Motor neuron (in vitro differentiated cells): Measurements from ENCODE around the gene AMFR. TPM values are rescaled to one million over a fixed set of nuclear protein-coding genes. Genes with fewer than 3 reads are reported as not detected.

Experiments
- ATAC-seq, 8 experiments: fragments of 200-7000 bp; cut with Tn5 transposase; replicated peaks in 6 of 8; 2 replicates each; pipeline ENCODE4 v1.8.0; 2021; ENCODE audit warnings: mild to moderate bottlenecking in 8 of 8, moderate library complexity in 8 of 8
- H3K27ac ChIP-seq, 2 donors: fragments of 250-450 bp; sonication (Bioruptor Pico); 2 replicates each; pipeline ENCODE4 v1.9.0; 2021; ENCODE audit warnings: antibody characterized with exemption in 2 of 2, mild to moderate bottlenecking in 2 of 2, moderate library complexity in 1 of 2
- H3K4me1 ChIP-seq, 2 donors: fragments of 250-450 bp; sonication (Bioruptor Pico); replicated peaks in 1 of 2; 2 replicates each; pipeline ENCODE4 v1.6.1; 2021; ENCODE audit warnings: antibody characterized with exemption in 2 of 2, mild to moderate bottlenecking in 2 of 2, moderate library complexity in 1 of 2
- H3K4me3 ChIP-seq, 5 donors: fragments of 250-450 bp; sonication (Bioruptor Pico); 2 replicates each; pipeline ENCODE4 v1.9.0; 2021; ENCODE audit warnings: antibody characterized with exemption in 5 of 5, mild to moderate bottlenecking in 5 of 5, moderate library complexity in 4 of 5
- WGBS, 10 experiments: fragments of 450-650 bp; shearing (Covaris generic); methylation state at CpG; one replicate each; pipeline ENCODE4 v1.0.0; 2022; 5-methylcytosine and 5-hydroxymethylcytosine counted together
- in situ Hi-C, 9 experiments: fragments of 400-800 bp; cut with MboI; loops; one replicate each; pipeline ENCODE4 v1.15.0; 2021; ENCODE audit warnings: low sequenced_read_pairs in 9 of 9, low pct_unique_long_range_greater_than_20kb in 2 of 9; ENCODE audit not compliant: unreplicated experiment in 9 of 9
- total RNA-seq, 8 experiments: library from RNA; unstranded; fragments of 300-600 nt; gene quantifications; 2 replicates each; pipeline versions ENCODE4 v1.2.3 to v1.2.4, GENCODE V29; 2022

AMFR gene
- total RNA-seq, 8 experiments from 2014 or later, result 49.1 to 165 (median 60.1) TPM

DNA sequence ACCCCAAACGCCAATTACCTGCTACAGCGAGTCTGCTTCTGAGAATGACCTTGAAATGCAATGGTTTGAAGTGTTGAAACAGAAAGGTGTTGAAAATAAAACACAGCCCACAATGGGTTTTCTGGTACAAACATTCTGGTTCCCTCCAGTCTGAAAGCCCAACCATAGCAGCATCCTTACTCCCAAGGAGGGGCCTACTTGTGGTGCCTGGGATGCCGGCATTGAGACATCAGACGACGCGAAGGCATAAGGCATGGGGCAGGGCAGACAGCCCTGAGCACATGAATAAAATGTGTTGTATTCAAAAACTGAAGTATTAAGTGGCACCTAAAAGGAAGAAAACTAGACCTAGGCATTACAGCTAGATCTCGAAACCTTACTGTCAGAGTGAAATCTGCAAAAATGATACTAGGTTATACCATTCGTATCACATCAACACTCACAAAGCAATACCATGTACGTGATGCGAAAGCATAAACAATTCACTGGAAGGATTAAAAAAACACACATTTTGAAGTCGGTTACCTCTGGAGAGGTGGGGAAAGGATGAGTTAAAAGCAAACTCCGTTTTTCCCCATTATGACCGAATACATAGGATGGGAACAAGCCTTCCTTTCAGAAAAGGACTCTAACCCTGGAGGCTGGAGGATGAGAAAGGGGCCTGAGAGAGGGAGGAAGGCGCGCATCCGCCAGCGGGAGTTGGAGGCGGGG is 25.1 kb upstream of the AMFR start:
- peak overlapping the region; percentile 81 to 98 for H3K27ac ChIP-seq
- H3K4me3 ChIP-seq, result peak overlapping the region; percentile 83 to 97 (median 90)
- in situ Hi-C loops, result no loop called here
- peak in 2 of 8 experiments; percentile 33 to 39 for ATAC-seq
- H3K4me1 ChIP-seq, result peaks cover 14 to 27% of the 10 kb centered on the region in 2 donors
- 0 to 62% (median 5%) methylated on average over 1 to 15 of the region's 18 CpGs; no CpG with 5 or more reads in 2 of the 10 experiments for WGBS, 10 experiments

DNA sequence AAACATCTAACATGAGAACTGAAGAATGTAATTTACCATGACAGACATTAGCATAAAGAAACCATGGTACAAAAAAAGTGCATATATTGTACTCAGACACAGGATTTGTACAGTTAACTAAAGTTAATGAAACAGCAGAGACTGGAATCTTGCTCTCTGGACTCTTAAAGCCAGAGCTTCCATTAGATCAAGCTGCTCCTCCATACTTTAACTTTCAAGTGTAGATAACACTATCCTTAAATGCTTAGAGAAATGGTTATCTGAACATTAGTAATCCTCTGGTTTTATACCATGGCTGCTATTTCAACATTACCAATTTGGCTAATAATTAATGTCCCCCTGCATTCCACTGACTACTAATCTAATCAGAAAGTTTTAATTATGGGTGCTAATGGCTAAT is 22.7 kb upstream of the AMFR start:
- ATAC-seq, result no peak
- no peak overlapping the region for H3K4me3 ChIP-seq
- in situ Hi-C loops, result no loop called here
- H3K4me1 ChIP-seq, result peaks cover 14 to 27% of the 10 kb centered on the region in 2 donors
- no peak overlapping the region for H3K27ac ChIP-seq

DNA sequence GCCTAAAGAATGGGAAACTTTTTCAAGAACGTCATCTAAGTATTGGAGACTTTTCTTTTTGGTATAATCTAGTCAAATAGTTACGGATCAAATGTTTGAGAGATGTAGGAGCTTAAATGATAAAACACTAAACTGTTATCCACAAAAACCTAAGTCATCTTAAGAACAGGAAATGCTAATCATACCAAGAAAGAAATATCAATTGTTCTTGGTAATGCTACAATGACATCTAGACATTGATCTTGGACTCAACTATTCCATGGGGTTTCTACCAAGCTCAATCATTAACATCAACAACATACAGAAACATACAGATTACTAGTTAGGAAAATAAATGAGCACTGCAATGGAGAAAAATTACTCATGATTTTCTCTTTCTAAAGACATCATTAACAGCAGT is 21.9 kb upstream of the AMFR start:
- Histone ChIP-seq H3K4me1 (peaks cover 8 to 20% of the 10 kb centered on the region in 2 donors), H3K27ac (no peak overlapping the region), H3K4me3 (no peak overlapping the region)
- 42 to 100% (median 69%) methylated on average over 1 to 2 of the region's 2 CpGs; no CpG with 5 or more reads in 1 of the 10 experiments for WGBS, 10 experiments
- in situ Hi-C loops, result no loop called here
- ATAC-seq, result no peak

DNA sequence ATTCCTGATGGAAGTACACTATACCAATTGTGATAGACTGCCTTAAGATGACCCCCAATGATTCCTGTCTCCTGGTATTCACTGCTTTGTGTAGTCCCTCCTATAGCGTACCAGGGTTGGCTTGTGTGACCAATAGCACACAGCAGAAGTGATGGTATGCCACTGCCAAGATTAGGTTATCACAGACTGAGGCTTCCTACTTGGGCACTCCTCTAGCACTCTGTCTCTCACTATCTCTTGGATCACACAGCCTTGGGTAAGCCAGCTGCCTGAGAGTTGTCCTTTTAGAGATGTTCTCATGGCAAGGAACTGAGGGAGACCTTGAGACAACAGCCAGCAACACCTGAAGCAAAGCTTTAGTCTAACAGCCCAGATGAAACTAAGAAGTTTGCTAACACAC is 12.7 kb upstream of the AMFR start:
- Histone ChIP-seq H3K4me3 (no peak overlapping the region), H3K4me1 (no peaks in the 10 kb centered on the region), H3K27ac (no peak overlapping the region)
- WGBS, 10 experiments, result 80 to 100% (median 93%) methylated on average over 1 of the region's 1 CpG; no CpG with 5 or more reads in 6 of the 10 experiments
- in situ Hi-C loops, result no loop called here
- no peak for ATAC-seq

DNA sequence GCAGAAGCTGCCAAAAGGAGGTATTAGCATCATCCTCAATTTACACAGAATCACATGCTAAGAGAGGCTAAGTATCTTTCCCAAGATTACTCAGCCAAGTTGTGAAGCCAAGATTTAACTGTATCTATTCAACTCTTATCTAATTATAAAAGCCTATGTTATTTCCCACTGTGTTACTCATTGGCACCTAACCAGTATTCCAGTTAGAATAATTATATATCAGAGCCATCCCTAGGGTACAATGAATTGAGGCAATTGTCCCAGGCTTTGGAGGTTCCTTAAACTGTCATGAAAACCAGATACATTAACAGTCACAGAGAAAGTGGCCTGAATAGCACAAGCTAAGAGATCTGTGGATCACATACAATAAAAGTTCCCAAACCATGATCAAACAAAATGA is 10.9 kb upstream of the AMFR start:
- no peak overlapping the region for H3K27ac ChIP-seq
- no peaks in the 10 kb centered on the region for H3K4me1 ChIP-seq
- H3K4me3 ChIP-seq, result no peak overlapping the region
- no peak for ATAC-seq
- in situ Hi-C loops, result no loop called here

DNA sequence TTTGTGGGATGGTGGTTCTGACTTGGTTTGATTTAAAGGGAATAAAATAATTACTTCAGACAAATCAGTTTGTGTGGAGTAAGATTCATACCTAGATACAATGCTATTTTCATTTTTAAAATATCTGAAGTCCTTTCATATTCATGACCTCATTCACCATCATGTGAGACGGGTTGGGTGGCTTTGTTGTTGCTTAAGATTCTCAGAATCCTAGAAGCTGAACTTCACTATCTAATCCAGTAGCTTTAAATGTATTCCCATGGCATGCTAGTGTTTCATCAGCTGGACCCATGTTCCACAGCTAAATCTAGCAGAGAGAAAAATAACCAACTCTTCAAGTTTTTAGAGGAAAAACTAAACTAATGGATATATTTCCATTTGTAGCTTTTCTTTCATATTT is 2.7 kb upstream of the AMFR start:
- ATAC-seq, result no peak
- H3K4me1 ChIP-seq, result peaks cover 8 to 17% of the 10 kb centered on the region in 2 donors
- H3K27ac ChIP-seq, result no peak overlapping the region
- in situ Hi-C loops, result no loop called here
- H3K4me3 ChIP-seq, result no peak overlapping the region
- WGBS, 10 experiments, result 78 to 89% (median 80%) methylated on average over 1 of the region's 1 CpG; no CpG with 5 or more reads in 3 of the 10 experiments

DNA sequence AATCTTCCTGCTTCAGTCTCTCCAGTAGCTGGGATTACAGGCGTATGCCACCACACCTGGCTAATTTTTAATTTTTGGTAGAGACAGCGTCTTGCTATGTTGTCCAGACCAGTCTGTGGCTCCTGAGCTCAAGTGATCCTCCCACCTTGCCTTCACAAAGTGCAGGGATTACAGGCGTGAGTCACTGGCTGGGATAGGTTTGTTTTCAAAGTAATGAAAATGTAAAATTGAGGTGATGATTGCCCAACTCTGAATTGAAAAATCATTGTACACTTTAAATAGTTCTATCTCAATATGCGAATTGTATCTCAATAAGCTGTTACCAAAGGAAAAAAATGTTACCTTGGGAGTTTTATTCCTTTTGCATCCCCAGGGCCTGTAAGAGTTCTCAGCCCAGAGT is 1.2 kb upstream of the AMFR start:
- peak in 3 of 8 experiments; percentile 24 to 31 (median 24) for ATAC-seq
- in situ Hi-C loops, result no loop called here
- H3K4me1 ChIP-seq, result peaks cover 12 to 17% of the 10 kb centered on the region in 2 donors
- H3K4me3 ChIP-seq, result no peak overlapping the region
- H3K27ac ChIP-seq, result no peak overlapping the region
- 0 to 100% (median 51%) methylated on average over 1 to 2 of the region's 4 CpGs; no CpG with 5 or more reads in 4 of the 10 experiments for WGBS, 10 experiments

DNA sequence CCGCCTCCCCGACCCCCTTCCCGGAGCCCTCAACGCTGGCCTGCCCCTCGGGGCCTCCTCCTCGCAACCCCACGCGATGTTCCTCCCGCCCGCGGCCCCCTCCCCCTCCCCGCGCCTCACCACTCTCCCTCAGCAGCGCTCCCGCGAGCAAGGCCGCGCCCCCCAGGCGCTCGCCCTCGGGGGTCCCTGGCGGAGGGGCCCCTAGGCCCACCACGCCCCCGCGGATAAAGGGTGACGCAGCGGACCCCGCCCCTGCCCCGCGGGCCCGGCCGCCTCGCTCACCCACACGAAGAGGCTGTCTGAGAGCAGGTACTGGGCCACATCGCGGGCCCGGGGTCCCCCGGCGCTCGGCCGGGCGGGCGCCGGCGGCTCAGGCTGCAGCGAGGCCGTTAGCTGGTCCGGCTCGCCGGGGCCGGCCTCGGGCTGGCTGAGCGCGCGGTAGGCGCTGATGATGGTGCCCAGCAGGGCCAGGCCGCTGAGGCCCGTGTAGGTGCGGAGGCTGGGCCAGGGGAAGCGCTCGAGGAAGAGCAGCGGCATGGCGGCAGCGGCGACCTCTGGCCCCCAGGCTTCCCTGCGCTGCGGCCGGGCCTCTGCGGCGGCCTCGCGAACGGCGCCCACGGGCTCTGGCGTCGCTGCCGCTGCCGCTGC is 430 bp downstream of the AMFR start:
- WGBS, 10 experiments, result 0 to 23% methylated on average over 5 to 16 of the region's 79 CpGs; no CpG with 5 or more reads in 8 of the 10 experiments
- in situ Hi-C loops, result no loop called here

DNA sequence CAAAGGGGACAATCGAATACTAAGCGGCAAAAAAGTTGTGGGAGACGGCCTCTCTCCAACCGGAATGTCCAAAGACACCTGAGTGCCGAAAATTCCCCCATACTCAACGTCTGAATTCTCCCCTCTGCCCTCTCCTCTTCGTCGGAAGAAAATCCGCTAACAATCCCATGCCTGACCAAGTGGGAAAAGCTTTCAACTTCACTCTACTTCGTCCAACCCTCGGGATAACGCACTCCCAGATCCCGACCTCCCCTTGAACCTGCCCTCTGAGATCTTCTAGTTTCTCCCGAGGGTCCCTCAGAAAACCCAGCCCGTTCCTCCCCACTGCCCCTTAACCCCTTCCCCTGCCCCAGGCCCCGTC is 961 bp downstream of the AMFR start:
- peak overlapping the region; percentile 80 to 97 (median 82) for H3K4me3 ChIP-seq
- peak in 3 of 8 experiments; percentile 1 to 3 (median 3) for ATAC-seq
- peaks cover 12 to 17% of the 10 kb centered on the region in 2 donors for H3K4me1 ChIP-seq
- peak overlapping the region in 1 of 2 donors; percentile 90 for H3K27ac ChIP-seq
- in situ Hi-C loops, result no loop called here
- WGBS, 10 experiments, result 0 to 17% (median 0%) methylated on average over 1 to 10 of the region's 16 CpGs; no CpG with 5 or more reads in 3 of the 10 experiments

More for the DNA sequence above, 430 bp downstream of the AMFR start:
- Histone ChIP-seq H3K4me1 (peaks cover 12 to 17% of the 10 kb centered on the region in 2 donors), H3K27ac (peak overlapping the region; percentile 80 to 90), H3K4me3 (peak overlapping the region; percentile 80 to 97 (median 82))
- peak; percentile 33 to 69 (median 64) for ATAC-seq

DNA sequence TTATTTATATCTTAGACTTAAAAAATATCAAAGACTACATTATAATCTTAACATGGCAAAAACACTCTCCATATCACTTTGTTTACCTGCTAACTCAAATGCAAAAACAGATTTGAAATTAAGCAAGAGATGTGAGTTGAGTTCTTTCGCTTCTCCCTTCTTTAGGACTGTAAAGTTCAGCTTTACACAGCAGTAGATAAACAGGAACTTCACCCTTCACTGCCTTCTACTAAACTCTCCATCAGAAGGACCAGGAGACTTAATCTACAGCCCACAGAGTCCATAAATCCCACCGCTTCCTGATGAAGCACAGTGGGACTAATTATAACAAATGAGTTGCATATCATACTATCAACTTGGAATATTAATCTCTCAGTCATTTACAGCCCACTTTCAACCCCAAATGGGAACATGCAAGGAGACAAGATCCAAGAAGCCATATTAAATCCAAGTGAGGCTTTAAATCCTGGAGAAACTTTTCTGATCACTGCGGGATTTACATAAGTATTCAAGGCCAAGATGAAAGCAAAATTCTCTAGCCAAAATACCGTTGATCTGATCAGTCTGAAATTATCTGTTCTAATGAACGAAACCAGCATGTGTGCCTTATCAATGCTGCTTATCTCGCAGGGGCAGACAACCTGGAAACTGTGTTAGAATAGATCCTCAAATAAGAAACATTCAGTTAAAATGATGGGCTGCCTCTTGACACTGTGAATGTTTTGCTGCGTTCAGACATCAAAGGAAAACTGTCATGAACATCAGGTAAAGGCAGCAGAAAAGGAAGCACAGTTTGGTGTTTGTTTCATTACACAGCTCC is 1.6 kb downstream of the AMFR start:
- ATAC-seq, result no peak
- in situ Hi-C loops, result no loop called here

DNA sequence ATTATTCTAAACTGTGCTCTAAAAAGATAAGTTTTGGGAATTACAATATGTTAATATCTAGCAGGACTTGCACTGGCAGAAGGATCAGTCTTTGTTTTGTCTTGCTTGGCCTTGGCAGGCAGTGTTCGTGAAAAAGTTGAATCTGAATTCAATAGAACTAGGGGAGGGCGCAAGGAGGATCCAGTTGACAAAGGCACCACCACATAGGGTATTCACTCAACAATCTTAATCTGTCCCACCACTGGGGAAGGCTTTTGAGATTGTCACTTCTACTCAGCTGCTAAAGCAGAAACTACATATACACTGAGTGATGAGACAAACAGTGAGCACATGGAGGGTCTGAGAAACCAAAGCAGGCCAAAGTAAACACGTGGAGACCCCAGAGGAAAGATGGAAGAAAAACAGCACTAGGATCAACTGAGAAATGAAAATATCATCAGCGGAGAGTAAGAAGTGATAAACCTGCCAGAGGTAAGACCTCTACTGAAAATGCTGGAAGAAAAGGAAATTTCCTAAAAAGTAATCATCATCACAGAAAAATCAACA is 2.4 kb downstream of the AMFR start:
- ATAC-seq, result no peak
- in situ Hi-C loops, result no loop called here
- H3K4me1 ChIP-seq, result peaks cover 12 to 17% of the 10 kb centered on the region in 2 donors
- peak overlapping the region in 1 of 5 donors; percentile 89 for H3K4me3 ChIP-seq
- H3K27ac ChIP-seq, result no peak overlapping the region
- 60 to 100% (median 75%) methylated on average over 2 to 4 of the region's 4 CpGs; no CpG with 5 or more reads in 1 of the 10 experiments for WGBS, 10 experiments

More for the DNA sequence above, 1.6 kb downstream of the AMFR start:
- H3K27ac ChIP-seq, result no peak overlapping the region
- H3K4me3 ChIP-seq, result peak overlapping the region; percentile 80 to 97 (median 82)
- H3K4me1 ChIP-seq, result peaks cover 12 to 17% of the 10 kb centered on the region in 2 donors
- 3 to 73% (median 30%) methylated on average over 1 to 7 of the region's 7 CpGs for WGBS, 10 experiments

DNA sequence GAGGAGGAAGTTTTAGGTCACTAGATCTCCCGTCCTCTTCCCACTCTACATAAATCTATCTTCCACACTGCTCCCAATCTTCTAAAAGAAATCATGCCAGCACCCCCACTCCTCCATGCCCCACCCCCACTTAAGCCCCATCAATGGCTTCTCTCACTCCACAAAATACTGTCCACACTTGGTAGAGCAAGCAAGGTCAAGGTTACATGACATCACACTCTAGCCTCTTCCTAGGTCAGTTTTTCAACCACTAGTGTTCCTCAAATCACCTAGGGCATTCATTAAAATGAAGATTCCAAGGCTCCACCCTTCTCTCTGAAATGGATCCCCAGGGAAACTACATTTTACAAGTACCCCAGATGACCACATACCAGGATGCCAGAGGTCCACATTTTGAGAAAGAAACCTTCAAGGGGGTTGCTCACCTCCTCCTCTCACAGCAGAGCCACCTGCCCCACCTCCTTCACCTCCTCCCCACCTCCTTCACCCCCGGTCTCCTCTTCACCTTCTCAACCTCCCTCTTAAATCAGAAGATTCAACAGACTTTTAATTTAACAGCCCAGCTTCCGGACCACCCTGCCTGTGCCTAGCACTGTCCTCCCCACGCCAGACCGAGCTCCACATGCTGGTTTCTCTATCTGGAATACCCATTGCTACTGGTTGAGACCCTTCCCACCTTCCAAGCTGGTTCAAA is 3.2 kb downstream of the AMFR start:
- 50 to 100% (median 94%) methylated on average over 1 to 4 of the region's 5 CpGs; no CpG with 5 or more reads in 5 of the 10 experiments for WGBS, 10 experiments

More for the DNA sequence above, 3.2 kb downstream of the AMFR start:
- Histone ChIP-seq H3K4me1 (peaks cover 12 to 17% of the 10 kb centered on the region in 2 donors), H3K27ac (no peak overlapping the region), H3K4me3 (no peak overlapping the region)
- in situ Hi-C loops, result no loop called here
- no peak for ATAC-seq
